HEK293 (cell line): ENCODE measurements around the gene S100A1.

ENCODE experiments used
- CTCF ChIP-seq: fragments of 450-650 bp; formaldehyde crosslinking; IDR thresholded peaks from 2 replicates; pipeline ENCODE4 v1.5.1; 2016; ENCODE audit warnings: missing biosample characterization, missing genetic modification characterization
- PATZ1 ChIP-seq: fragments of 450-650 bp; formaldehyde crosslinking; IDR thresholded peaks from 2 replicates; pipeline ENCODE4 v1.5.1; 2016; ENCODE audit warnings: missing biosample characterization, missing genetic modification characterization
- RBAK ChIP-seq: fragments of 450-650 bp; formaldehyde crosslinking; IDR thresholded peaks from 2 replicates; pipeline ENCODE4 v1.5.1; 2016; ENCODE audit warnings: missing biosample characterization, missing genetic modification characterization
- REPIN1 ChIP-seq: fragments of 450-650 bp; formaldehyde crosslinking; IDR thresholded peaks from 2 replicates; pipeline ENCODE4 v1.5.1; 2017; ENCODE audit warnings: missing biosample characterization, missing genetic modification characterization, low read depth
- REST ChIP-seq: fragments of 450-650 bp; formaldehyde crosslinking; IDR thresholded peaks from 2 replicates; pipeline ENCODE4 v1.5.1; 2016; ENCODE audit warnings: missing biosample characterization, missing genetic modification characterization
- TSHZ1 ChIP-seq: fragments of 450-650 bp; formaldehyde crosslinking; IDR thresholded peaks from 2 replicates; pipeline ENCODE4 v1.5.1; 2016; ENCODE audit warnings: missing biosample characterization, missing genetic modification characterization, borderline replicate concordance
- ZNF302 ChIP-seq: fragments of 450-650 bp; formaldehyde crosslinking; IDR thresholded peaks from 2 replicates; pipeline ENCODE4 v1.5.1; 2016; ENCODE audit warnings: missing biosample characterization, missing genetic modification characterization, low read depth
- ZNF423 ChIP-seq: fragments of 450-650 bp; formaldehyde crosslinking; IDR thresholded peaks from 2 replicates; pipeline ENCODE4 v1.5.1; 2016; ENCODE audit warnings: missing biosample characterization, missing genetic modification characterization
- ZNF501 ChIP-seq: fragments of 450-650 bp; formaldehyde crosslinking; IDR thresholded peaks from 2 replicates; pipeline ENCODE4 v1.5.1; 2016; ENCODE audit warnings: missing biosample characterization, missing genetic modification characterization
- ZNF561 ChIP-seq: fragments of 450-650 bp; IDR thresholded peaks from 2 replicates; pipeline ENCODE4 v1.5.1; 2018; ENCODE audit warnings: missing biosample characterization, missing genetic modification characterization, borderline replicate concordance
- ZNF768 ChIP-seq: fragments of 450-650 bp; formaldehyde crosslinking; IDR thresholded peaks from 2 replicates; pipeline ENCODE4 v1.5.1; 2018; ENCODE audit warnings: missing biosample characterization, mild to moderate bottlenecking, missing genetic modification characterization

GRCh38 chr1:153679337-153680119 is 51.3 kb downstream of the S100A1 start:
- TF ChIP-seq CTCF (tag by site-specific recombination) (no peak), ZNF302 (tag by site-specific recombination) (no peak), REPIN1 (tag by site-specific recombination) (no peak), ZNF768 (no peak), ZNF423 (tag by site-specific recombination) (no peak), TSHZ1 (tag by site-specific recombination) (no peak), ZNF501 (tag by site-specific recombination) (no peak), ZNF561 (tag by site-specific recombination) (no peak), RBAK (tag by site-specific recombination) (no peak), PATZ1 (tag by site-specific recombination) (no peak), REST (tag by site-specific recombination) (no peak)
